Measurements from ENCODE around the gene SRA1.

GRCh38 chr5:140513124-140513523 lies 44.1 kb downstream of the SRA1 start:
- TF ChIP-seq EZH2phosphoT487 (IDR thresholded peaks at IDR 0.05; ENCODE audit: insufficient read depth, low read depth) = no peak
- TF ChIP-seq EZH2 (IDR thresholded peaks at IDR 0.05; ENCODE audit: insufficient read depth, poor library complexity, severe bottlenecking) = no peak
